ENCODE results near the gene SNX33.
"Not testable (repeated sequence)": the region's sequence is repeated elsewhere in the genome, so short reads cannot be mapped to it uniquely, and the experiment has no call there.

Gene SNX33

GRCh38 chr15:75684648-75685047 is 36.9 kb downstream of the SNX33 start:
- no peak for FAIRE-seq

GRCh38 chr15:75685195-75685594 is 37.5 kb downstream of the SNX33 start:
- no peak for FAIRE-seq

DNA sequence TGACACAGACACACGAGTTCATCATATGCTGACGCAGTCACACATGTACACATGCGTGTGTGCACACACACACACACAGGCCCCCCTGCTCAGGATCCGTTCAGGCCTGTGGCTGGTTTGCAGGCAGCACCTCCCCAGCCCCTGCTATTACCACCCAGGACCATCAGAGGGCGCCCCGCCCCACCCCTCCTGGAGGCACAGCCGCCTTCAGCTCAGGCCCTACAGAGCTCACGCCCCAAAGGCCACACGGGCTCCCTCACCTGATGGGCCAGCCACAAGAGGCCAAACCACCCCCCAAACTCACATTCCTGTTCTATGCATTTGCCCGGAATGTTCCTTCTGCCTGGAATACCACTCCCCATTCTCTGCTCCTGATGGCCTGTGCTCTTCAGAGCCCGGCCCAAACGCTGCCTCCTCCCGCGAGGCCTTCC is 38.5 kb downstream of the SNX33 start:
- FAIRE-seq = not testable (repeated sequence)

GRCh38 chr15:75687486-75688277 is 40.0 kb downstream of the SNX33 start:
- FAIRE-seq = no peak

- no peak for FAIRE-seq
Observed at GRCh38 chr15:75688278-75688557, 40.5 kb downstream of the SNX33 start.

DNA sequence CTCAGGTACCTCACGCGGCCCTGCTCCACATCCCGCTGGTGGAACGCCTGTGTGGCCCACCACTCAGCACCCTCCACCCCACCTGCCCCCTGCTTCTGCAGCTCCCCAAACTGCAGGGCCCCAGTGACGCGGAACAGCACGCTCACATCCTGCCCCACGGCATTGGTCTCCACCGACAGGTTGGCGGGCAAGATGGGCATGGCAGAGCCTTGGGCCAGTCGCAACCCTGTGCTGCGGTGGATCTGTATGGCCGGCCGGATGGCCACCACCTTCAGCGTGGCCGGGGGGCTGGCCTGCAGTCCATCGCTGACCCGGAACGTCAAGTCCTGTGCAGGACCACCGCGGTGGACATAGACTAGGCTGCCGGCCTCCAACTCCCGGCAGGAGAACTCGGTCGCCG is 41.1 kb downstream of the SNX33 start:
- FAIRE-seq = no peak

GRCh38 chr15:75689429-75689828 is 41.7 kb downstream of the SNX33 start:
- FAIRE-seq = not testable (repeated sequence)

DNA sequence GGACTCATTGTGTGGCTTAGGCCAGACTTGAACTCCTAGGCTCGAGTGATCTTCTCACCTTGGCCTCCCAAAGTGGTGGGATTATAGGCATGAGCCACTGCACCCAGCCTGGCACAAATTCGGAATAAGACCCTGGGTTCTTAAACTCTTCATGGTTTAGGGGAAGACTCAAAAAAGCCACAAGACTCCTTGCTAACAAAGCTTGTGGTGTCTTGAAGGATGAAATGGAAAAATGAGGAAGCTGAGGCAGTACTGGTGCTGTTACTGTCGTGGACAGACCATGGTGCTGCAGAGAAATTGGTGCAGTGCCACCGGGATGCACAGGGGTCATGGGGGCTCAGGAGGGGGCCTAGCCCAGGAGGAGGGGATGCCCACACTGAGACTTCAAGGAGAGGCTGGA is 44.6 kb downstream of the SNX33 start:
- not testable (repeated sequence) for FAIRE-seq

DNA sequence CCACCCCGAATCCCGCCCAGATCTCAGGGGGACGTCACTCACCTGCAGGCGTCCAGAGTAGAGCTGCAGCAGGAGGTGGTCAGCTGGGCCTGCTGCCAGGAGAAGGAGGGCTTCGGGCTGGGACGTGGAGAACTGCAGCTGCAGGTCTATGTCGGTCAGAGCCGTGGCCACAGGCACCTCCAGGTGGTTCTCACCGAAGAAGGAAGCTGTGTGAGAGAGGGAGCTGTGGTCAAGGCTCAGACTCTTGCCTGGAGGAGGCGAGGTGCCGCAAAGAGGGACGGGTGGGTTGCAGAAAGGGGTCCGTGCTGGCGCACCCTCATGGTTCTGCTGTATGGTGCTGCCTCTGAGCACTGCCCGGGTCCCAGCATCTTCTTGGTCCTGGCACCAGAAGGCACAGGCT is 45.3 kb downstream of the SNX33 start:
- FAIRE-seq = not testable (repeated sequence)

GRCh38 chr15:75693501-75694240 is 46.0 kb downstream of the SNX33 start:
- no peak for FAIRE-seq

GRCh38 chr15:75694241-75695182 is 46.8 kb downstream of the SNX33 start:
- FAIRE-seq = no peak

- no peak for FAIRE-seq
Observed at GRCh38 chr15:75695220-75695619, 47.5 kb downstream of the SNX33 start.

DNA sequence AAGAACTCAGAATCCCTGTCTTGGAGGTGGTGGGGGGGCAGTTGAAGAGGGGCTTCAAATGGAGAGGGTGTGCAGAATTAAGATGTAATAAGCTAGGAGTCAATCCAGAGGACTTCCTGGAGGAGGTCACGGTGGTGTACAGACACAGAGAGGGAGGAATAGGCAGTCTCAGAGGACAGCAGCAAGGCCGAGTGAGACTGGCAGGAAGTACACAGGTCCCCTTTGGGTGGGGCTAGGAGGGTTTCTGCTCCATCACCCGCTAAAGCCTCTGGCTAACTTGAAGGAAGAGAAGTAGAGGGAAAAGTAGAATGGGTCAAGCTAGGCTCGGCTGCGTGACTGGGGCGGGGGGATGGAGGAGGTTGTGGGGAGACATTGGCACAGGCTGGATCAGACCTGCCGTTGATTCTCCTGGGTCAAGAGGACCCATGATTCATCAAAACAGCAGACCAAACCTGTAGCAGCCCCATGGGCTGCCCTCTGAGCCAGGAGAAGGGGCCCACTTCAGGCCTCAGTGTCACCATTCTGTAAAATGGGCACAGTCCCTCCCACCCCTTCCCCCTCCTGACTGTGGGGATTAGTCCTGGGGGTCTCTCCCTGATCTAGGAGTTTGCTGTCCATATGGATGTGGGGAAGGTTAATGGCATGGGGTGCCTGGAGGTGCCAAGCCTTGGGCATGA is 48.1 kb downstream of the SNX33 start:
- FAIRE-seq = no peak

DNA sequence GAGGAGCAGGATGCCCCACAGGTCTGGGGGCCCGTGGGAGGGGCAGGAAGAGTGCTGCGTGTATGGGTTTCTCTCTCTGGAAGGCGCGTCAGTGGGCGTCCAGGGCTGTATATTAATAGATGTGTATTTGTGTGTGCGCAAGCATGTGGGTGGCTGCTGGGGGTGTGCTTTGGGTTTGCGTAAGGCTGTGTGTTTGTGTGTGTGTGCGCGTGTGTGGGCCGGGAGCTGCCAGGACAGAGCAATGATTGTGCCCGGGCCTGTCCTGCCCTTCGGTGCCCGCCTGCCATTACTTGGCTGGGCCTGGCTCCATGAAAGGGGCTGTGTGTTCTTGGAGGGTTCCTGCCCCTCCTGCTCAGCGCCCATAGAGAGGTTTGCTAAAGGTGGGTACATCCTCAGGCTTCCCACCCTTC is 48.6 kb downstream of the SNX33 start:
- no peak for FAIRE-seq

DNA sequence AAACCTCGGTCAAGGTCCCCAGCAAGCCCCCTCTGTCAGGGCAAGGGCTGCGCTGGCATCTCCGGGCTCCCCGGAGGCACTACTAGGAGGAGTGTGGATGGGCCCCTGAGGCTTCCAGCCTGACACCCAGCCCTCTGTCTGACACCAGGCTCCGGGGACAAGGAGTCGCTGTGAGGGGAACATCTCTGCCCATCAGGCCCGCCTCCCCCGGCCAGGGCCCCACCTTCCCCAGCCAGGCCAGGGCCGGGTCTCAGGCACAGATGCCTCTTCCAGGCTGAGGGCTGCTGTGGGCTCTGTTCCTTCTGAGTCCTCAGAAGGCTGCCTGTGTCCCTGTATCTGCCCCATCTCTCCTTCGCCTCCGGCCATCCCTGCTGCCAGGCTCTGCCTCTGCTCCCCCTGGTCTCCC is 49.1 kb downstream of the SNX33 start:
- no peak for FAIRE-seq

DNA sequence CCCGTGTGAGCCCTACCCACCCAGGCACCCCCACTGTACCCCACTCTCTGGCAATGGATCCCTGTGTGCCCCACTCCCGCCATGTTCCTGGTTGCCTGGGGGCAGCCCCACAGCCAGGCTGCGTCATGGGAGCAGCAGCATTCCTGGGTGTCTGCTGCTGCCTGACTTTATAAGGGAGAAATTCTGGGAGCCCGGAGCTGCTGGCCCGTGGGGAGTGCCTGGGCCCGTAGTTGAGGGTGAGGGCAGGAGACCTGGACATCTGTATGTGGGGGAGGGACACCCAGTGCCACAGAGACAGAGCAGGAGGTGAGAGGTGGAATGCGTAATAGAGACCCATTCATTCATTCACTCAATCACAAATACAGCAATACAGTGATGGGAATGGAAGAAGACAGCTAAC is 49.8 kb downstream of the SNX33 start:
- FAIRE-seq = no peak

DNA sequence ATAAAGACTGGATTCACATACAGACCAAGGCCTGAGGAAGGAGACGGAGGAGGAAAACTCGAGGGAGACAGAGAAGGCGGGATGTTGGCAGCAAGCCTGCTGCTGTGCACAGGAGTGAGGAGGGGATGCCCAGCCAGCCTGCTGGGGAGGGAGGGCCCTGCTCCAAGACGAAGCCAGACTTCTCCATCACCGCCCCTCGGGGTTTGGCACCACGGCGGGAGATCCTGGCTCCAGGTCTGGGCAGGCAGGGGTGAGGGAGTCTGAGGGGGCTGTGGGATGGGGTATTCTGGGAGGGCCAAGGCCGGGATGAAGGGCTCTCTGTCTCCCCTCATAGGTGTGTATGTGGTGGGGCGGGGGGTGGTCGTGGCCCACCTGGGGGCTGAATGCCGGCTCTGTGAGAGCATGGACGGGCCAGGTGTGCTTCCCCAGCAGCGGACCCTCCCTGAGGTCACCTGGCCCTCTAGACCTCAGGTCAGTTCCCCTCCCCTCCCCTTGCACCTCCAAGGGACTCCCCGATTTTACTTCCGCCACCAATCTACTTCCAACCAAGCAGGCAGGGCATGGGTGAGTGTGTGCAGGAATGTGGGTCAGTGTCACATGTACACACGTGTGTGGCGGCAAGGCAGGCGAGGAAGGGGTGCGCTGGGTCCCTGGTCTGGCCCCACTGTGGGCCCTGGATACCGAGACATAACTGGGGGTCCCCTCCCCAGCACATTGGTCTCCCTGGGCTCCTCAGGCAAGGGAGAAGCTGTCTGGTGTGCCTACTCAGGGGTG is 50.4 kb downstream of the SNX33 start:
- not testable (repeated sequence) for FAIRE-seq

GRCh38 chr15:75699517-75699916 is 51.8 kb downstream of the SNX33 start:
- not testable (repeated sequence) for FAIRE-seq

DNA sequence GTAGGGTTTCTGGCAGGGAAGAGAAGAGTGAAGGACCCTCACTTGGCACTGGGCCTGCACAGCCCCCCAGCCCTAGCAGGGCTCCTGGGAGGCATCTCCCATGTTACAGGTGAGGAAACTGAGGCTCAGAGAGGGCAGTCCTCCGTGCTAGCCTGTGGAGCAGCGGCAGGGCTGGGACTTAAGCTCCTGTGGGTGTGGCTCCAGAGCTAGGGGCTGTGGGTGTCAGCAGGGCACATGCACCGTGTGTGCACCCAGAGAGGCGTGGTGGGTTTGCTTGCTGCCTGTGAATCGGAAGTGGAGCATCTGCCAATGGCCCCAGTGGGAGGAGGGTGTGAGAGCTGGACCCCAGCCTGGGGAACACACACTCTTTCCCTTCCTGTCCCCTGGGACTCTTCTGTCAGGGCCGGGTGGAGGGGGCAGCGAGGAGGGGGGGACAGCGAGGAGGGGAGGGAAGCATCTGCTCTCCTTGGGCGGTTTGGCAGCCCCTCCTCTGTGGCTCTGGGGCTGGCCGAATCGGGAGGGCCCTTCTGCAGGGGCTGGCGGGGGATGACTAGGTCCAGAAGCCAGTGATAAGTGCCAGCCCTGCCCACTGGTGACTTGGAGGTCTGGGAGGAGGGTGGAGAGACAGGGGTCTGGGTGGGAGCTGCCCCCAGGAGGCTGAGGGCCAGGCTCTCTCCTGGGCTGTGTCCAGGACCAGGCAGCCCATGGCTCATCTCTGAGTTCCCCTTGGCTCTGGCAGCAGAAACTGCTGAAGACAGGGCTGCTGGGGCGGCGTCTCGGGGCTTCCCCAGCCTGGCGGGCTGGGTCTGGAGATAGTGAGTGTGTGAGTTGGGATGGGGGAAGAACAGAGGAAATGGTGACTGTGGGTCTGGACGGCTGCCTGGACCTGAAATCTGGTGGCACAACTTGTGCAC is 52.5 kb downstream of the SNX33 start:
- FAIRE-seq = not testable (repeated sequence)

DNA sequence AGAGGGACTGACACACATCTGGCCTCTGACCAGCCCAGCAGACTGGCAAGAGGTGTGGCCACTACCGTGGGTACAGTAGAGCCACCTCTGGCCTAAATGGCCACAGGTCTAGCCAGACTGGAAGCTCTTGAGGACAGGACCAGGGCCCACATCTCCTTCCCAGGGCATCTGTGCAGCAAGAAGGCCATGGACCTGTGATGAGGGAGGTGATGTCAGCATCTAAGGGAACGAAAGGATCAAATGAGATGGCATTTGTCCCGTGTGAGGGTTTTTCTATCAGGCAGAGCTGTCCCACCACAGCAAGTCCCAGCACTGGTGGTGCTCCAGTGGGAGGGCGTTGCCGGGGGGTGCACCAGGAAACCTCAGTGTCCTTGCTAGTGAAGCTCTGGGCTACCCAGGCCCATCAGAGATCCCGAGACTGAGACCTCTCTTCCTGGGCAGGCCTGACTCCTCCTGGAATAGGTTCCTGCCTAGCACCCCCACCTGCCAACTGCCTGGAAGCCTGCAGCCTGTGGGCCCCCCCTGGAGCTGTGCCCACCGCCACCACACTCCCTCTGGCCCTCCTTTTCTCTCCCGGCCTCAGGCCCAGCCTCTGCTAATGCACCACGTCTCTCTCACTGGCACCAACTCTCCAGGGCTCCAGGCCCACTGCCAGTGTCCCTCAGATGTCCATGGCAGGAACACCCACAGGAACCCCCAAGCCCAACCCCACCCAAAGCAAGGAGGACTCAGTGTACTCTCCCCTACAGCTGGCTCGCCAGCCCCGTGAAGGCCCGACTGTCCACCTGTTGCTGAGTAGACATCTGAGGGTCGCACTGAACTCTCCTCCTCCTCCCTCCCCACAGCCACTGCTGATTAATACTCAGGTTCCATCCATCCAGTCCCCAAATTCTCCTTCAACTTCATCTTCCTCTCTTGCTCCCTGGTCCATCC is 53.6 kb downstream of the SNX33 start:
- not testable (repeated sequence) for FAIRE-seq

All from TTC549 (cell line).